GM21619 (cell line): ENCODE results near the gene SKIDA1.

Source experiments
- ATAC-seq: cut with Tn5 transposase; IDR thresholded peaks from one replicate; pipeline ENCODE4 v1.9.1; 2021; ENCODE audit not compliant: unreplicated experiment

The SKIDA1 gene

DNA sequence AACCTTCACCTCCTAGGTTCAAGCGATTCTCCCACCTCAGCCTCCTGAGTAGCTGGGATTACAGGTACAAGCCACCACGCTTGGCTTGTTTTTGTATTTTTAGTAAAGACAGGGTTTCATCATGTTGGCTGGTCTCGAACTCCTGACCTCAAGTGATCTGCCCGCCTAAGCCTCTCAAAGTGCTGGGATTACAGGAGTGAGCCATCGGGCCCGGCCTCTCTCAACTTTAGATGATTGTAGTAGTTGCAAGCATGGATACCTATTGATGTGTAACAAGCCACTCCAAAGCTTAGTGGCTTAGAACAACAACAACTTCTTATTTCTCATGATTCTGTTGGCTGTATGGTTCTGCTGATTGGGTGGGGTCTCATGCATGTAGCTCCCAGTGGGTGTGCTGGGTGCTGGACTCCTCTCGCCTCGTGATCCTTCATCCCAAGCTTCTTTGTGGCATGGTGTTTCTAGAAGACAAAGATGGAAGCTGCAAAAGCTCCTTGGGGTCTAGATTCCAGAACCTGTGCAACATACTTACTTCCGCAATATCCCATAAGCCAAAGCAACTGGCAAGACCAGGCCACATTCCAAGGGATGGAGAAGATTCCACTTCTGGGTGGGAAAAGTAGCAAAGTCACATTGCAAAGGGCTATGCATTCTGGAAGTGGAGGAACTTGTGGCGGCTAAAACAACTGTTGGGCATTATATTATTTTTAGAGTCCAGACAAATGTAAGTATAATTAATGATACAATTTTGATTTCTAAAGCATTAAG, 37.9 kb downstream of the SKIDA1 start:
- ATAC-seq = no peak

DNA sequence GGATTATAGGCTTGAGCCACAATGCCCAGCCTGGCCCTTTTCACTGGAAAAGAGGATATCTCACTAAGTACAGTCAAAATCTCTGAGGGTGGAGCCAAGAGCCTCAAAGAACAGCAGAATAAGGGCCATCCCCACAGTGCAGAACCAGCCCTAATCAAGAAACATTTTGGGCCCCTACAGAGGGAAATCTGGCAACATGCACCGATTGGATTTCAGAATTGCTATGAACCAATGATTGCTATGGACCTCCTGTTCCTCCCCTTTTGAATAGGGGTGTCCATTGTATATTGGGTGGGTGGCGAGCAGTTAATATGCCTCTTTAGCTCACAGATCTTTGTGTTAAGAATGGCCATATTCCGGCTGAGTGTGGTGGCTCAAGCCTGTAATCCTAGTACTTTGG, 42.7 kb downstream of the SKIDA1 start:
- ATAC-seq = no peak

DNA sequence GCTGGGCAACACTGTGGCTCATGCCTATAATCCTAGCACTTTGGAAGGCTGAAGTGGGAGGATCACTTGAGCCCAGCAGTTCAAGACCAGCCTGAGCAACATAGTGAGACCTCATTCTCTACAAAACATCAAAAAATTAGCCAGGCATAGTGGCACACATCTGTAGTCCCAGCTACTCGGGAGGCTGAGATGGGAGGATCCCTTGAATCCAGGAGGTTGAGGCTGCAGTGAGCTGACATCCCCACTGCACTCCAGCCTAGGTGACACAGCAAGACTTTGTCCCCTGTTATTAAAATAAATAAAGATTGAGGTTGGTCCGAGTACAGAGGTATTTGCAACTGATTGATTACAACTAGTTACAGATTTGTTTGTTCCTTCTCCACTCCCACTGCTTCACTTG, 44.1 kb downstream of the SKIDA1 start:
- ATAC-seq = no peak

DNA sequence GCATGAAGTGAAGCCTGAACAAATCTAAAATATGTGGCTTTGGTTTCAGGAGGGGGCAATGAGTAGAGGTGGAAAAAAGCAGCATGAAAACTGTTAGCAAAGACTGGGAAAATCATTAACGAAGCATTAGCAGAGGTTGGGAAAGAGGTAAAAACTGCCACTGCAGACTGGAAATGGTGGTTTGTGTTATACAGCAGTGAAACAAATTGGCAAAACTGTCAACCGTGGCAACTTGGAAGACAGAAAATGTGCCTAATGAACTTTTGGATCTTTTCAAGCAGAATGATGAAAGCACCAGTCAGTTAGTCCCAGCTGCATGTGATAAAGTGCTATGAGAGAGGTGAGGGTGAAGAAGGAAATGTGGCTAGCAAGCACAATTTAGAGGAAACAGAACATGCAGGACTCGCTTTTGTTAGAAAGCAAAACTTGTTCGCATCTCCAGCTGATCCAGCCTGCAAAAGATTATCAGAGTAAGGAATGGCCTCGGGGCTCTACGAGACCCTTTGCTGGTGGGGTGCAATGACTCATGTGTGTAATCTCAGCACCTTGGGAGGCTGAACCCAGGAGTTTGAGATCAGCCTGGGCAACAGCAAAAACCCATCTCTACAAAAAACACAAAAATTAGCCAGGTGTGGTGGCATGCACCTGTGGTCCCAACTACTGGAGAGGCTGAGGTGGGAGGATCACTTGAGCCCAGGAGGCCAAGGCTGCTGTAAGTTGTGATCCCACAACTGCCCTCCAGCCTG, 45.7 kb downstream of the SKIDA1 start:
- no peak for ATAC-seq

DNA sequence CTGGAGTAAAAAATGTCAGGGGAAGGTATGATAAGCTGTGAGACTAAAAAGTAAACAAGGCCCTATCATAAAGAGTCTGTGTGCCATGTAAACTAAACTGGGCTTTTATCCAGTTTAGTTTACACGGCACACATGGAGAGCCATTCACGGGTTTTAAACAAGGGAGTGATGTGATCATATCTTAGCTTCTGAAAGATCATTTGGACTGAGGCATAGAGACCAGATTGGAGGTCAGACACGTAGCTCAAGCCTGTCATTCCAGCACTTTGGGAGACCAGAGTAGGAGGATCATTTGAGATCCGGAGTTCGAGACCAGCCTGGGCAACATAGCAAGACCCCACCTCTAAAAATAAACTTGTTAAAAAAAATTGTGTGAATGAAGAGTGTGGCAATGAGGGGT, 50.1 kb downstream of the SKIDA1 start:
- no peak for ATAC-seq

DNA sequence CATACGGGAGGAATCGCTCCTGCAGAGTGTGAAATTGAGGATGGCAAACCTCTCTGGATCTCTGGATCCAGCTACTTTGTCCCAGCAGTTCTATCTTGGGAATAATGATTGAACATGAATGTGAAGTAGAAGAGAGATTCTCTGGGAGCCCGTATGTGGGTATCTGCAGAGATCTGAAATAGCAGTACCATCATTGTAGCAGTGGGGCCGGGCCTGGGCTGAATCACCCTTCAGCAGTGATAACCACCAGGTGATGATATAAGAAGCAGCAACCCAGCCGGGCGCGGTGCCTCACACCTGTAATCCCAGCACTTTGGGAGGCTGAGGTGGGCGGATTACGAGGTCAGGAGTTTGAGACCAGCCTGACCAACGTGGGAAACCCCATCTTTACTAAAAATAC, 51.9 kb downstream of the SKIDA1 start:
- no peak for ATAC-seq

DNA sequence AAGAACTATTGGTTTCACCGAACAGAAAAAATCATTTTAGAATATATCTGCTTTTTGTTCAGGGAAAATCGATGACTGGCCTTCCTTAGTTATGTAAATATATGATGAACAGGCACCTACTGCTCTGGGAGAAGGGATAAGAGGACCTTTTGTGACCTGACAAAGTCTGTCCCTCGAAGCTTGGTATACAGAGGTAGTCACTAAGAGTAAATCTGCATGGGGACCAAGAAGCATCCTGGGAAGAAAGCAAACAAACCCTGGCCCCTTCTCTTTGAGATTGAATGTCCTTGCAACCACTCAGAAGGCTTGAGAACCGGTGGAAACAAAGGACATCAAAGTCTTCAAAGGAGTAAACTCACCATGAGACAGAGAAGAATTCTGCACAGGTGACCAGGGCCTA, 52.3 kb downstream of the SKIDA1 start:
- ATAC-seq = no peak

DNA sequence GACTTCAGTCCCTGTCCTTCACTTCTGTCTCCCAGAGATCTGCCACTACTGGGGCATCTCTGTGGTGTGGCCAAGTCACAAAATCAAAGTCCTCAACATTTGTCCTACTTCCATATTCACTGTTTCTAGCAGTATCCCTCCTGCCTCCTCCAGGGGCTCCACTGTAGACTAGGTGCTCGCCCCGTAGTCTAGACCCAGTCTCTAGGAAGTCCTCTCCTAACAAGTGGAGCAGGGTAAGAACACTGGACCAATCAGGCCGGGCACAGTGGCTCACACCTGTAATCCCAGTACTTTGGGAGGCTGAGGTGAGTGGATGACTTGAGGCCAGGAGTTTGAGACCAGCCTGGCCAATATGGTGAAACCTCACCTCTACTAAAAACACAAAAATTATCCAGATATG, 57.4 kb downstream of the SKIDA1 start:
- ATAC-seq = no peak

DNA sequence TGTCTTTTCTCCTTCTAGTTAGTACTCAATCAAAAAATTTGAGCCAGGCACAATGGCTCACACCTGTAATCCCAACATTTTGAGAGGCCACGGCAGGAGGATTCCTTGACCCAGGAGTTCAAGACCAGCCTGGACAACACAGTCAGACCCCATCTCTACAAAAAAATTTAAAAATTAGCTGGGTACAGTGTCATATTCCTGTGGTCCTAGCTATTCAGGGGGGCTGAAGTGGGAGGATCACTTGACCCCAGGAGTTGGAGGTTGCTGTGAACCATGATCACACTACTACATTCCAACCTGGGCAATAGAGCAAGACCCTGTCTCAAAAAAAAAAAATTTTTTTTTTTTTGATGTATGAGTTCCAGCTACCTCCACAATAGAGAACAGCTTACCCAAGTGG, 57.8 kb downstream of the SKIDA1 start:
- ATAC-seq = no peak

DNA sequence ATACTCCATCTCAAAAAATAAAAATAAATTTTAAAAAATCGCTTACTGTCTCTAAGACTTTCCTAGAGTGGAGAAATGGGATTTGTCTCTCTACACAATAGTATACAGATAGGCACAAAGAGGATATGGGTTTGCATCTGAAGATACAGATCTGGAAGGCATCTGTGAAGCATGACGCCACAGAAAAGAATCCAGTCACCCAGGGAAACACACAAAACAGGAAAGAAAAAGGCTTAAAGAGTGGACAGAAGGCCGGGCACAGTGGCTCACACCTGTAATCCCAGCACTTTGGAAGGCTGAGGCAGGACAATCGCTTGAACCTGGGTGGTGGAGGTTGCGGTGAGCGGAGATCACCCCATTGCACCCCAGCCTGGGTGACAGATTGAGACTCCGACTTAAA, 61.3 kb downstream of the SKIDA1 start:
- ATAC-seq = no peak
